ENCODE measurements around the gene PTPN6.
A peak's percentile ranks its signal among the peaks of the same experiment; 100 is the strongest.

PTPN6 gene

GRCh38 chr12:6975297-6976032, 24.3 kb downstream of the PTPN6 start:
- no peak for DNase-seq

GRCh38 chr12:6977653-6978052, 26.5 kb downstream of the PTPN6 start:
- no peak for DNase-seq

DNA sequence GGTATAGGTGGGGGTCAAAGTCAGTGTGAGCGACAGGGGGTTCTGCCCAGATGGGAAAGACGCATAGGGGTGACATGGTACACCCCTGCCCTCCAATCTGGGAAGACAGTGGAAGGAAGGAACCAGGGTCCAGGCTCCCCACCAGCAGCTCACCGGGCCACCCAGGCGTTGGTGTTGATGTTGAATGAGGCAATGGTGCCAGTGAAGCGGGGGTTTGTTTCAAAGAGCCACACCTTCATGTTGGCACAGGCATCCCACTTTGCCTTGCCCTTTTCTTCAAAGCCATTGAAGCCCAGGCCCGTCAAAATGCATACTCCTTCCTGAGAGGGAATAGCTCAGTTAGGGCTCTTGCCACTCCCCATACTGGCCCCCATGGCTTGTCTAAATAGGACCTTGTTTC, 27.0 kb downstream of the PTPN6 start:
- no peak for DNase-seq

DNA sequence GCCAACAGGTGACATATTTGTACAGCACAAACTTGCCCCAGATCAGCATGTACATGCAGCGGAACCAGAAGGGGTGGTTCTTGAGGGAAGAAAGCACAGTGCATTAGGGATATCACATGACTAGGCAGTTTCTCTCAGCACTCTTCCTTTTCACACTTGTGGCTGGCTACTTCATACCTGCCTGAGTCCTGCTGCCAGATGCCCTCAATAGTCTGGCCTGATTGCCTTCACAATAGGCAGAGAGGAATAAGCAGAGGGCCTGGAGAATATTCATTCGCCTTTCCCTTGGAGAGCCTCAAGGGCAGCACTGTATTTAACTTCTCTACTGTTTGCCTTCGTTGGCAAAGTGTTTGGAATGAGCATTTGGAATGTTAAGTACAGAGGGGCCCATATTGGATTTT, 27.5 kb downstream of the PTPN6 start:
- DNase-seq: no peak

GRCh38 chr12:6979021-6979420, 27.9 kb downstream of the PTPN6 start:
- DNase-seq: no peak

DNA sequence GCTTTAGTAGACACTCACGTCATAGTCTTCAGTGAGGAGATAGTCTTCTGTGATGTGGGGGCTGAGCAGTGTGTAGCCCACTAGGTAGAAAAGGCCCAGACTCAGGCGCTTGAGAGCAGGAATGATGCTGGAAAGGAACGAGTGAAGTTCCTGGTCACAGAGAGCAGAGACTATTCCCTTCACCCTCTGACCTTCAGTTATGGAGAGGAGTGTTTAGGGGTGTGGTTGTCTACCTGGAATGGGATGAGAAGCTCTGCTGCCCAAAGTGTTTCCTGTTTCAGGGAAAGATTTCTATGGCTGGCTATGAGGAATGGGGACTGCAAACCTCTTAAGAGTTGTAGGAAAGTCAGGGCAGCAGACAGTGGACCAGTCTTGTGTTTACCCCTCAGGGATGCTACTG, 28.3 kb downstream of the PTPN6 start:
- DNase-seq: no peak

GRCh38 chr12:6980075-6980474, 28.9 kb downstream of the PTPN6 start:
- DNase-seq: no peak

GRCh38 chr12:6980740-6981139, 29.6 kb downstream of the PTPN6 start:
- DNase-seq: no peak

- no peak for DNase-seq
These were observed 30.2 kb downstream of the PTPN6 start for GRCh38 chr12:6981152-6982052.

- DNase-seq: no peak
These were observed 31.4 kb downstream of the PTPN6 start for GRCh38 chr12:6982532-6982931.

DNA sequence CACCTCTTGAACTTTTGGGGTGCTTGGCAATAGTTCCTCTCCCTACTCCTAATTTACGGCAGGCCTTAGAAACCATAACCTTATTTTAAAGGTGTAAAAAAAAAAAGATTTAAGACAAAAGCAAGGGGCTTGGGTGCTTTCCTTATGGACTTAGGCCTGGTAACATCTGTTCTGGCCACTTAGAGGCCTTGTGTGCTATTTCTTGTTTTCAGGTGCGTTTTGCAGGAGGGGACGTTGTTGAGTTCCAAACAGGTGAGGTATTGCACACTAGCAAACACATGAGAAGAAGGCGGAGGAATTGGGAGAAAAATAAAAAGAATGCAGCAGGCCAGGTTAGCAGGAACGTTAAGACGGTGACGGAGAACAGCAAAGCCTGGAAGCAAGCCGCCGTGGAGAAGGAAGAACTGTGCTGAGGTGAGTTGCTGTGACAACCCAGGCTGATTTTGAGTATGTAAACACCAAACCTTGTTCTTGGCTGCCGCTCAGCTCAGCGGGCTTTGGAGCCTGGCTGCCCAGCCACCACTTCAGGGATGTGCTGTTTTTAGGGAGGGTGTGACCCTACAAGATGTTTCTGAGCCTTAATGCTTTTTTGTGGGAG, 36.9 kb downstream of the PTPN6 start:
- DNase-seq: no peak

- peak; percentile 11 for DNase-seq
These were observed 44.9 kb downstream of the PTPN6 start for GRCh38 chr12:6996040-6996441.

- no peak for DNase-seq
These were observed 47.7 kb downstream of the PTPN6 start for GRCh38 chr12:6998715-6999451.

DNA sequence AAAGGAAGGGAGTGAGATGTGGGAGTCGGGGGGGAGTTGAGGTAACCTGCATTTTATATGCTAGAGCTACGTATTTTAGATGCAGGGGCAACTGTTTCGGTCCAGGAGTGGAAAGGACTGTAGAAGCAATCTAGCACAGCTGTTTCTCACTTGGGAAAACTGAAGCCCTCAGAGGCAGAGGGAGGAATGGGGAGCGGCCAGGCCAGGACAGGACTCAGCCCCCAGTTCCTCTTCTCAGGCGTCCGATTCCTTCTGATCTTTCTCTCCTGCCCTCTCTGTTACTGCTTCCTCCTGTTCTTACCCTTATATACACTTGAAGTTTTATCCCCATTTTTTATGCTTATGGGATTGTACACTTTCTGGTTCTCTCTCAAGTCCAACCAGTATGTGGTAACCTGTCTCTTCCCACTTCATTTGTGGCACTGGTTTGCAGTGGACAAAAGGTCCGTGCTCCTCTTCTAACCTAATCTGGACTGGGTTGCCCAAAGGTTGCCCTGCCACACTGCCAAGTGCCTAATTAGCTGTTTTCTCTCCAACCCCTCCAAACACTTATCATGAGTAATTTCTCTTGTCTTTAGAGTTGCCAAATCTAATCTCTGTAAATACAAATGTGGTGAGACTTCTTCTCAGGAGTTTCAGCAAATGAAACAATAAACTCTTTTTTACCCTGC, 50.9 kb downstream of the PTPN6 start:
- no peak for DNase-seq

DNA sequence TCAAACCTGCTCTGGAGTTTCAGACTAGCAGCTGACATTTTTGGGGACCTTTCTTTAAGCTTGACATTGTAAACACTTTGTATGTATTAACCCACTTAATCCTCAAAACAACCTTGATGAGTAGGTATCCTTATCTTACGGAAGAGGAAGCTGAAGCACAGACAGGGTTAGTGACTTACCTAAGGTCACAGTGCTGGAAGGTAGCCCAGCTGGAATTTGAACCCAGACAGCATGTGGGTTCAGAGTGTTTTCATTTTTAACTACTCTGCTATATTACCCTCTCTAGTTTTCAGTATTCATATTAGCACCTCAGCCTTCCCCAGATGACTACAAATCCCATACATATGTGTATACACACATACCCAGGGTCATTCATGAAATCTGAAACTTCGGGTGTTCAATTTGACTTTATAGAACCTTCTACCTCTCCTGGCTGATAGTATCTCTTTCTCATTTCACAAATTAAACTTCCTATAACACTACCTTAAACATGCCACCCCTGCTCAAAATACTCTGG, 53.2 kb downstream of the PTPN6 start:
- DNase-seq: no peak

DNA sequence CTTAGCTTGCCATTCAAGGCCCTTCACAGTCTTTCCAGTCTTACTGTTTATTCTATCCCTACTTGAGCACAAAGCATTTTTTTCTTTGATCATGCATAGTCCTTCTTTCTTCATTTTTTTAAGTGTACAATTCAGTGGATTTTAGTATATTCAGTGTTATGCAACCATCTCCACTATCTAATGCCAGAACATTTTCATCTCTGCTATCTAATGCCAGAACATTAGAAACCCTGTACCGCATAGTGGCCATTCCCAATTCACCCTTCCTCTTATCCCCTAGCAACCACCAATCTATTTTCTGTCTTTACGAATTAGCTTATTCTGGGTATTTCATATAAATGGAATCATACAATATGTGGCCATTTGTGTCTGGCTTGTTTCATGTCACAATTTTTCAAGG, 53.7 kb downstream of the PTPN6 start:
- no peak for DNase-seq

GRCh38 chr12:7005311-7005710, 54.2 kb downstream of the PTPN6 start:
- DNase-seq: no peak

DNA sequence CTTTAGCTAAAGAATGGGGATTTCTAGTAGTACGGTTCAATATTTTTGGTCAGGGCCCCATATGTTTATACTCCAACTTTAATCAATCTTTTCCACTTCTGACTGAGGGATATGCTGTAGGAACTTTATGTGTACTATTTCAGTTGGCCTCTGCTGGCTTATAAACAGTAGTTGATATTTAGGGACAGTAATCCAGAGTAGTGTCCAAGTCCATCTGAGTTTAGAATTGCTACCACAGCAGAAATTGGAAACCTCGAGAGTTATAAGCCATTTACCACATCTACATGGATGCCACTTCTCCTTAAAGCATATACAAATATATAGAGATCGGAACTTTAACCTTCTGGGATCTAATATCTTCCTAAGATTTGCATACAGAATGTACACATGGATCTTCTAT, 55.5 kb downstream of the PTPN6 start:
- DNase-seq: no peak

DNA sequence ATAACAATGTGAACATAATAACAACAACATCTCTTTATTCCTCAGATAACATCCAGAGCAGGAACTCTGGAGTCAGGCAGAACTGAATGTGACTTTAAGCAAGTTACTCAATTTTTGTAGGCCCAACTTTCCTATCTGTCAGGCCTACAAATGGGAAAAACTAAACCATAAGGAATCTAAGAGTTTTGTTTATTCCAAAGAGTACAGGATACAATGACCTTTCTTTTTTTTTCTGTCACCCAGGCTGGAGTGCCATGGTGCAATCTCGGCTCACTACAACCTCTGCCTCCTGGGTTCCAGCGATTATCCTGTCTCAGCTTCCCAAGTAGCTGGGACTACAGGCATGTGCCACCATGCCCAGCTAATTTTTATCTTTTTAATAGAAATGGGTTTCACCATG, 57.7 kb downstream of the PTPN6 start:
- DNase-seq: no peak

DNA sequence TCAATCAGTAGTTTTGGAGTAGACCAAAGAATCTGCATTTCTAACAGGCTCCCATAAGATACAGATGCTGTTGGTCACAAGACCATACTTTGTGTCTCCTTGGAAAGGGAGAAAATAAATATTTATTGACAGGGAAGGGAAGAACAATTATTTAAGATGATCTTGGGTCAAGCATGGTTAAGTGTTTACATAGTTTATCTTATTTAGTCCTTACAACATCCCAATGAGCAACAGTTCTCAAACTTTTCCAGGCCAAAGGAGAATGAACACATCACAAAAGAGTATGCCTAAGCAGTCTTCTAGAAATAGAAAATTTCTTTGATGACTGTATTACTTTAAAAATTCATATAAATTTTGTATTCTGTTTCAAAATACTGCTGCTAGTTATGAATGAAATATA, 58.4 kb downstream of the PTPN6 start:
- no peak for DNase-seq
